MCF 10A (cell line): ENCODE measurements around the gene HRG. TPM values are rescaled to one million over a fixed set of nuclear protein-coding genes. Genes with fewer than 3 reads are reported as not detected.
A peak's percentile ranks its signal among the peaks of the same experiment; 100 is the strongest.

Experiments used
- BruUV-seq: library from RNA; stranded (reverse); fragments of 400-500 nt; replicated peaks from 2 replicates; lab custom pipeline; 2021; lab: Mats Ljungman, UMichigan
- CTCF ChIA-PET: fragments of 300-600 bp; sonication (Branson Sonifier 250); formaldehyde crosslinking; extraction: SDS; loops from one replicate; lab custom pipeline; 2021; ENCODE audit warnings: antibody characterized with exemption, inconsistent platforms; lab: Yijun Ruan, JAX
- POLR2A ChIA-PET: fragments of 300-600, 350-650 bp; sonication (Branson Sonifier 250); formaldehyde crosslinking; extraction: SDS; loops from one replicate; lab custom pipeline; 2020; ENCODE audit warnings: antibody characterized with exemption, inconsistent platforms; lab: Yijun Ruan, JAX
- DNase-seq: peaks from one replicate; pipeline ENCODE4 v3.0.0-alpha.2; 2018; ENCODE audit not compliant: unreplicated experiment
- H3K27ac Mint-ChIP-seq: one replicate; pipeline ENCODE4 v1.8.0; 2022; ENCODE audit warnings: mild to moderate bottlenecking, low read depth, mixed read lengths; ENCODE audit not compliant: unreplicated experiment
- H3K27me3 Mint-ChIP-seq: one replicate; pipeline ENCODE4 v1.8.0; 2022; ENCODE audit warnings: mixed read lengths; ENCODE audit not compliant: insufficient read depth, unreplicated experiment
- H3K36me3 Mint-ChIP-seq: one replicate; pipeline ENCODE4 v1.8.0; 2022; ENCODE audit warnings: mild to moderate bottlenecking, moderate library complexity, mixed read lengths; ENCODE audit not compliant: insufficient read depth, unreplicated experiment
- H3K4me1 Mint-ChIP-seq: one replicate; pipeline ENCODE4 v1.8.0; 2022; ENCODE audit warnings: mixed read lengths; ENCODE audit not compliant: insufficient read depth, unreplicated experiment
- H3K4me3 Mint-ChIP-seq: one replicate; pipeline ENCODE4 v1.8.0; 2022; ENCODE audit warnings: mild to moderate bottlenecking, moderate library complexity, mixed read lengths; ENCODE audit not compliant: unreplicated experiment
- H3K9me3 Mint-ChIP-seq: one replicate; pipeline ENCODE4 v1.8.0; 2022; ENCODE audit warnings: mixed read lengths; ENCODE audit not compliant: unreplicated experiment
- CTCF ChIP-seq: fragments of 200-600 bp; IDR thresholded peaks from one replicate; pipeline ENCODE4 v1.8.0; 2022; ENCODE audit warnings: antibody characterized with exemption, mild to moderate bottlenecking; ENCODE audit not compliant: unreplicated experiment
- intact Hi-C: fragments of 100-400 bp; cut with micrococcal nuclease; formaldehyde crosslinking; loops from 2 replicates; pipeline ENCODE4 v1.14.1; 2022
- total RNA-seq: library from RNA; stranded (reverse); gene quantifications from 2 replicates; pipeline ENCODE4 v1.2.3, GENCODE V29; 2022

The HRG gene
- total RNA-seq, 1 experiment from 2014 or later = 0.16 TPM

- H3K4me1 Mint-ChIP-seq = no peaks in the 10 kb centered on the region
- intact Hi-C loops = no loop called here
- CTCF ChIA-PET = no interaction called here
- peak; percentile 40 for DNase-seq
- POLR2A ChIA-PET = interaction anchor here (0.7 to 2.4 kb wide), 2 partner anchors 48 to 92 kb away, joined by 3 to 13 read pairs; partner anchors contain the start of gene EIF4A2
- BruUV-seq = no TSS peak
- H3K9me3 Mint-ChIP-seq = peaks cover 11% of the 10 kb centered on the region
- no peaks in the 10 kb centered on the region for H3K36me3 Mint-ChIP-seq
- no peaks in the 10 kb centered on the region for H3K27me3 Mint-ChIP-seq
- H3K4me3 Mint-ChIP-seq = no peak overlapping the region
- H3K27ac Mint-ChIP-seq = peak overlapping the region; percentile 44
- no peak for TF ChIP-seq CTCF
Observed at GRCh38 chr3:186691676-186692075, 25.9 kb downstream of the HRG start.

GRCh38 chr3:186693843-186694242 lies 28.0 kb downstream of the HRG start:
- no peak for TF ChIP-seq CTCF
- no peak overlapping the region for H3K4me3 Mint-ChIP-seq
- H3K4me1 Mint-ChIP-seq = no peaks in the 10 kb centered on the region
- ChIA-PET POLR2A (interaction anchor here (2.4 kb wide), 1 partner anchor 90 kb away, joined by 13 read pairs; the partner anchor contains the start of gene EIF4A2), CTCF (interaction anchor here (0.6 kb wide), 1 partner anchor 1125 kb away, joined by 3 read pairs; no protein-coding TSS in a partner anchor)
- H3K36me3 Mint-ChIP-seq = no peaks in the 10 kb centered on the region
- peaks cover 11% of the 10 kb centered on the region for H3K9me3 Mint-ChIP-seq
- BruUV-seq = no TSS peak
- H3K27ac Mint-ChIP-seq = no peak overlapping the region
- no peak for DNase-seq
- H3K27me3 Mint-ChIP-seq = no peaks in the 10 kb centered on the region
- intact Hi-C loops = no loop called here

- DNase-seq = peak; percentile 34
- POLR2A ChIA-PET = no interaction called here
- intact Hi-C loops = no loop called here
- no peak overlapping the region for H3K27ac Mint-ChIP-seq
- H3K4me1 Mint-ChIP-seq = no peaks in the 10 kb centered on the region
- H3K27me3 Mint-ChIP-seq = no peaks in the 10 kb centered on the region
- TF ChIP-seq CTCF = no peak
- H3K4me3 Mint-ChIP-seq = no peak overlapping the region
- no peaks in the 10 kb centered on the region for H3K36me3 Mint-ChIP-seq
- no TSS peak for BruUV-seq
- H3K9me3 Mint-ChIP-seq = peaks cover 11% of the 10 kb centered on the region
- CTCF ChIA-PET = interaction anchor here (0.6 to 0.7 kb wide), 2 partner anchors 68 to 1124 kb away, joined by 3 read pairs; no protein-coding TSS in a partner anchor
Observed at GRCh38 chr3:186694288-186695032, 28.6 kb downstream of the HRG start.

- intact Hi-C loops = no loop called here
Observed at GRCh38 chr3:186696522-186696921, 30.7 kb downstream of the HRG start.

More at GRCh38 chr3:186696522-186696921, 30.7 kb downstream of the HRG start:
- DNase-seq = no peak
- H3K27me3 Mint-ChIP-seq = no peaks in the 10 kb centered on the region
- H3K4me3 Mint-ChIP-seq = no peak overlapping the region
- no TSS peak for BruUV-seq
- no peaks in the 10 kb centered on the region for H3K4me1 Mint-ChIP-seq
- no peak for TF ChIP-seq CTCF
- H3K36me3 Mint-ChIP-seq = no peaks in the 10 kb centered on the region
- POLR2A ChIA-PET = no interaction called here
- H3K27ac Mint-ChIP-seq = no peak overlapping the region
- H3K9me3 Mint-ChIP-seq = peaks cover 1% of the 10 kb centered on the region
- CTCF ChIA-PET = interaction anchor here (0.7 to 1.0 kb wide), 3 partner anchors 13 to 31 kb away, joined by 3 read pairs; no protein-coding TSS in a partner anchor
